Panc1 (cell line): Measurements from ENCODE around the gene ARR3. TPM values are rescaled to one million over a fixed set of nuclear protein-coding genes. Genes with fewer than 3 reads are reported as not detected.

Experiments used
- ATAC-seq: fragments of 200-7000 bp; cut with Tn5 transposase; 2 replicates; pipeline ENCODE4 v1.9.1; 2020; ENCODE audit warnings: mild to moderate bottlenecking, moderate library complexity
- BruUV-seq: library from RNA; stranded (reverse); fragments of 400-500 nt; replicated peaks from 2 replicates; lab custom pipeline; 2021; lab: Mats Ljungman, UMichigan
- CTCF ChIA-PET: fragments of 300-600 bp; sonication (Branson Sonifier 250); formaldehyde crosslinking; loops from one replicate; lab custom pipeline; 2022; ENCODE audit warnings: antibody characterized with exemption; lab: Charles Lee
- POLR2A ChIA-PET: fragments of 300-600 bp; sonication (Branson Sonifier 250); formaldehyde crosslinking; loops from one replicate; lab custom pipeline; 2022; ENCODE audit warnings: antibody characterized with exemption; lab: Charles Lee
- DNase-seq: peaks from one replicate; pipeline ENCODE4 v3.0.0-alpha.2; 2010; ENCODE audit warnings: low read depth, low spot score
- H3K27ac ChIP-seq: 2 replicates; pipeline ENCODE4 v1.5.1; 2011; ENCODE audit warnings: mild to moderate bottlenecking, low read length, inconsistent platforms
- H3K27me3 ChIP-seq: fragments of 200-500 bp; sonication (Bioruptor generic); 2 replicates; pipeline ENCODE4 v1.6.0; 2014; ENCODE audit warnings: low read length, inconsistent platforms; ENCODE audit not compliant: control insufficient read depth, insufficient read depth
- H3K36me3 ChIP-seq: fragments of 200-500 bp; sonication (Bioruptor generic); 2 replicates; pipeline ENCODE4 v1.5.1; 2014; ENCODE audit warnings: inconsistent platforms, mild to moderate bottlenecking, low read length, moderate library complexity; ENCODE audit not compliant: control insufficient read depth, insufficient read depth
- H3K4me1 ChIP-seq: 2 replicates; pipeline ENCODE4 v1.5.1; 2011; ENCODE audit warnings: inconsistent platforms, mild to moderate bottlenecking, low read length, moderate library complexity; ENCODE audit not compliant: control insufficient read depth, insufficient read depth
- H3K4me3 ChIP-seq, 2 experiments: 2 replicates each; pipeline ENCODE4 v1.5.1; 2011 to 2012; ENCODE audit warnings: low read depth in 2 of 2, low read length in 2 of 2, mild to moderate bottlenecking in 2 of 2, inconsistent platforms in 1 of 2, moderate library complexity in 1 of 2
- H3K9me3 ChIP-seq: fragments of 200-500 bp; sonication (Bioruptor generic); 2 replicates; pipeline ENCODE4 v1.5.1; 2014; ENCODE audit warnings: low read depth, mild to moderate bottlenecking, inconsistent platforms, low read length, moderate library complexity; ENCODE audit not compliant: control insufficient read depth, insufficient read depth
- CTCF ChIP-seq: fragments of 450-650 bp; IDR thresholded peaks from 2 replicates; pipeline ENCODE4 v1.5.1; 2017; ENCODE audit warnings: mild to moderate bottlenecking
- POLR2AphosphoS5 ChIP-seq: IDR thresholded peaks from 2 replicates; pipeline ENCODE4 v1.6.1; 2012; ENCODE audit warnings: mild to moderate bottlenecking, low read depth, low read length, moderate library complexity
- REST ChIP-seq, 2 experiments: IDR thresholded peaks; 2 replicates each; pipeline ENCODE4 v1.6.1; 2011 to 2012; ENCODE audit warnings: low read depth in 2 of 2, control low read depth in 1 of 2, low read length in 1 of 2, mild to moderate bottlenecking in 1 of 2, moderate library complexity in 1 of 2; ENCODE audit not compliant: insufficient read depth in 1 of 2
- SIN3A ChIP-seq: IDR thresholded peaks from 2 replicates; pipeline ENCODE4 v1.6.1; 2012; ENCODE audit warnings: low read depth, mild to moderate bottlenecking, low read length, moderate library complexity, borderline replicate concordance; ENCODE audit not compliant: insufficient read depth
- TCF7L2 ChIP-seq: IDR thresholded peaks from 2 replicates; pipeline ENCODE4 v1.6.1; 2011; ENCODE audit warnings: mild to moderate bottlenecking, low read depth, low read length, inconsistent platforms
- in situ Hi-C: cut with HindIII; loops from 2 replicates; pipeline ENCODE4 v1.10.0; 2016; ENCODE audit warnings: low sequenced_read_pairs, low pct_unique_long_range_greater_than_20kb
- intact Hi-C: fragments of 100-400 bp; cut with micrococcal nuclease; formaldehyde crosslinking; loops from one replicate; pipeline ENCODE4 v1.10.0; 2022; ENCODE audit not compliant: unreplicated experiment
- total RNA-seq: library from RNA; stranded (reverse); gene quantifications from one replicate; pipeline ENCODE4 v1.2.1, GENCODE V29; 2021; ENCODE audit not compliant: unreplicated experiment

Gene ARR3
- total RNA-seq, 1 experiment from 2014 or later = not detected

GRCh38 chrX:70252491-70252890 lies 15.6 kb upstream of the ARR3 start:
- ATAC-seq (no peak), DNase-seq (no peak)
- no peak for TF ChIP-seq TCF7L2
- no peak for TF ChIP-seq POLR2AphosphoS5
- TF ChIP-seq CTCF = no peak
- TF ChIP-seq REST (IDR thresholded peaks at IDR 0.05; ENCODE audit: insufficient read depth in 1 of 2, low read depth in 2 of 2, low read length in 1 of 2) = no peak
- no peak for TF ChIP-seq SIN3A
- in situ Hi-C loops (no loop called here), intact Hi-C loops (no loop called here)
- Histone ChIP-seq H3K9me3 (no peaks in the 10 kb centered on the region), H3K36me3 (no peaks in the 10 kb centered on the region), H3K27me3 (peaks cover 4% of the 10 kb centered on the region; the same call in 1 of the 2 replicates), H3K4me1 (no peaks in the 10 kb centered on the region), H3K4me3 (no peak overlapping the region), H3K27ac (no peak overlapping the region)
- CTCF ChIA-PET = no interaction called here
- POLR2A ChIA-PET = no interaction called here
- no TSS peak for BruUV-seq

DNA sequence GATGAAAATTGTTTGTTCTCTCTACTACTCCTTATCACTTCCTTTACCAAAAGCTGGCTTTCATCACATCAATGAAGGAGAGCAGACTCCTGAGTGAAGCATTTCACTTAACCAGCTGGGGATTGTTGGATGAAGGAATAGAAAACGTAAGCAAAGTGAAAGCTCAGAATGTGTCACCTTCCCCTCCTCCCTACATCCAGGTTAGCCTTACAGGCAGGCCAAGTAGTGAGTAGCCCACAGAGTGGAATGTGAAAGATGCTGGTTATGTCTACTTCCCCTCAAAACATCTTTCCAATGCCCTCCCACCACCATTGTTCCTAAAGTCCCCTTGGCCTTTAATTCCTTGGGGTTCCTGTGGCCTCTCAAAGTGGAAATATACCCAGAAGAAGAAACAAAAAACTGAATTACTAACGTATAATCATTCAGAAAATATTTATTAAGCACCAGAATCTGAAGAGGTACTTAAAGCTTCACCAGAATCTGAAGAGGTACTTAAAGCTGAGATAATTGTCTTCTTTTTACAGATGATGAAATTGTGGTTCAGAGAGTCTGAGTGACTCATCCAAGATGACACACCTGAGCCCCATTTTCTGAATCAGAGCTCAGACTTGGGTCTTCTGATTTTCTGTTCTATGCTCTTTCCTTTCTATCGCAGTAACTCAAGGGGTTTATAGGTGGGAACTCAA lies 14.6 kb upstream of the ARR3 start:
- DNase-seq = no peak
- no TSS peak for BruUV-seq
- H3K27me3 ChIP-seq = peaks cover 4% of the 10 kb centered on the region; the same call in 1 of the 2 replicates
- no peaks in the 10 kb centered on the region for H3K36me3 ChIP-seq
- TF ChIP-seq SIN3A (no peak), TCF7L2 (no peak), REST (IDR thresholded peaks at IDR 0.05; ENCODE audit: insufficient read depth in 1 of 2, low read depth in 2 of 2, low read length in 1 of 2) (no peak)
- H3K4me1 ChIP-seq = no peaks in the 10 kb centered on the region
- no peaks in the 10 kb centered on the region for H3K9me3 ChIP-seq
- H3K4me3 ChIP-seq = no peak overlapping the region
- in situ Hi-C loops = no loop called here
- no peak overlapping the region for H3K27ac ChIP-seq
- intact Hi-C loops = no loop called here
- POLR2A ChIA-PET = interaction anchor here (0.6 kb wide), 1 partner anchor 111 kb away, joined by 11 read pairs; no protein-coding TSS in a partner anchor
- no peak for ATAC-seq
- CTCF ChIA-PET = no interaction called here
